GM21367 (cell line): Measurements from ENCODE around the gene TRAPPC2L.

ENCODE experiments used
- ATAC-seq: cut with Tn5 transposase; IDR thresholded peaks from one replicate; pipeline ENCODE4 v1.9.1; 2021; ENCODE audit not compliant: unreplicated experiment

TRAPPC2L gene

GRCh38 chr16:88856122-88856827 is 652 bp upstream of the TRAPPC2L start:
- no peak for ATAC-seq

- ATAC-seq: no peak
These were observed 907 bp downstream of the TRAPPC2L start for GRCh38 chr16:88857728-88858339.

GRCh38 chr16:88859381-88860091 is 2.6 kb downstream of the TRAPPC2L start:
- ATAC-seq: no peak

GRCh38 chr16:88861359-88861758 is 4.4 kb downstream of the TRAPPC2L start:
- ATAC-seq: no peak

GRCh38 chr16:88862968-88863367 is 6.0 kb downstream of the TRAPPC2L start:
- ATAC-seq: no peak

- no peak for ATAC-seq
These were observed 6.5 kb downstream of the TRAPPC2L start for GRCh38 chr16:88863426-88863825.

GRCh38 chr16:88864099-88864498 is 7.2 kb downstream of the TRAPPC2L start:
- no peak for ATAC-seq

GRCh38 chr16:88864521-88864920 is 7.6 kb downstream of the TRAPPC2L start:
- no peak for ATAC-seq

- ATAC-seq: no peak
These were observed 8.4 kb downstream of the TRAPPC2L start for GRCh38 chr16:88865310-88865709.

- ATAC-seq: no peak
These were observed 8.8 kb downstream of the TRAPPC2L start for GRCh38 chr16:88865742-88866141.

- ATAC-seq: no peak
These were observed 9.4 kb downstream of the TRAPPC2L start, which contains the start of gene PABPN1L for GRCh38 chr16:88866151-88866920. TSS of gene PABPN1L (minus strand) at chr16:88866660. CDS start at chr16:88866606, 54 bp downstream.

GRCh38 chr16:88867581-88868246 is 10.8 kb downstream of the TRAPPC2L start:
- no peak for ATAC-seq

- ATAC-seq: no peak
These were observed 12.2 kb downstream of the TRAPPC2L start for GRCh38 chr16:88868974-88869672.

GRCh38 chr16:88869673-88869980 is 12.7 kb downstream of the TRAPPC2L start:
- no peak for ATAC-seq

- no peak for ATAC-seq
These were observed 13.9 kb downstream of the TRAPPC2L start for GRCh38 chr16:88870608-88871348.

- ATAC-seq: no peak
These were observed 14.4 kb downstream of the TRAPPC2L start for GRCh38 chr16:88871349-88871702.

- no peak for ATAC-seq
These were observed 14.9 kb downstream of the TRAPPC2L start for GRCh38 chr16:88871730-88872416.

GRCh38 chr16:88872650-88873331 is 15.9 kb downstream of the TRAPPC2L start:
- no peak for ATAC-seq
